Fibroblast of mammary gland (primary cell): ENCODE results near the gene PLXDC2.

Experiments
- DNase-seq: peaks from one replicate; pipeline ENCODE4 v3.0.0-alpha.2; 2010; ENCODE audit warnings: low read depth
- H3K4me3 ChIP-seq: 2 replicates; pipeline ENCODE4 v1.5.1; 2011; ENCODE audit warnings: low read depth, mild to moderate bottlenecking, low read length, moderate library complexity; ENCODE audit not compliant: control insufficient read depth
- TF ChIP-seq, protein P1 (sequence below): conservative IDR thresholded peaks from 2 replicates; pipeline ENCODE4 v1.5.1; 2011; ENCODE audit warnings: low read depth, low read length, inconsistent platforms; ENCODE audit not compliant: control insufficient read depth, insufficient read depth

PLXDC2 gene

DNA sequence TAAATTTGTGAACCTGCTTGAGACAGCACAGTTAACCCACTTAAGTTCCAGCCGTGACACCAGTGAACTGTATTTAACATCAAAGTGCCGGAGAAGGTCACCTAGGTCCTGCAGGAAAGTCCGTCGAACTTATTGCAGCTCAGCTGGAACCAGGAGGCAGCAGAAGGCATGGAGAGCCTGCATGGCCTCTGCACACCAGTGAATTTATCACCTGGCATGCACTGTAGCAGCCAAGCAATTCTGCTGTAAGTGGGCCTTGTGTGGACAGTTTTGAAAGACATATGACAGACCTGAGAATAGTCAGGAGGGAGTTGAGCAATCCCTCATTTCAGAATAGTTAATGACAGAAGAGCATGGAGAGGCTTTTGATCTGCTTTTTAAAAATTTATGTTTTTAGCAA lies 108.8 kb downstream of the PLXDC2 start:
- TF ChIP-seq, protein P1, sequence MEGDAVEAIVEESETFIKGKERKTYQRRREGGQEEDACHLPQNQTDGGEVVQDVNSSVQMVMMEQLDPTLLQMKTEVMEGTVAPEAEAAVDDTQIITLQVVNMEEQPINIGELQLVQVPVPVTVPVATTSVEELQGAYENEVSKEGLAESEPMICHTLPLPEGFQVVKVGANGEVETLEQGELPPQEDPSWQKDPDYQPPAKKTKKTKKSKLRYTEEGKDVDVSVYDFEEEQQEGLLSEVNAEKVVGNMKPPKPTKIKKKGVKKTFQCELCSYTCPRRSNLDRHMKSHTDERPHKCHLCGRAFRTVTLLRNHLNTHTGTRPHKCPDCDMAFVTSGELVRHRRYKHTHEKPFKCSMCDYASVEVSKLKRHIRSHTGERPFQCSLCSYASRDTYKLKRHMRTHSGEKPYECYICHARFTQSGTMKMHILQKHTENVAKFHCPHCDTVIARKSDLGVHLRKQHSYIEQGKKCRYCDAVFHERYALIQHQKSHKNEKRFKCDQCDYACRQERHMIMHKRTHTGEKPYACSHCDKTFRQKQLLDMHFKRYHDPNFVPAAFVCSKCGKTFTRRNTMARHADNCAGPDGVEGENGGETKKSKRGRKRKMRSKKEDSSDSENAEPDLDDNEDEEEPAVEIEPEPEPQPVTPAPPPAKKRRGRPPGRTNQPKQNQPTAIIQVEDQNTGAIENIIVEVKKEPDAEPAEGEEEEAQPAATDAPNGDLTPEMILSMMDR: no peak
- DNase-seq: no peak
- no peak overlapping the region for H3K4me3 ChIP-seq

DNA sequence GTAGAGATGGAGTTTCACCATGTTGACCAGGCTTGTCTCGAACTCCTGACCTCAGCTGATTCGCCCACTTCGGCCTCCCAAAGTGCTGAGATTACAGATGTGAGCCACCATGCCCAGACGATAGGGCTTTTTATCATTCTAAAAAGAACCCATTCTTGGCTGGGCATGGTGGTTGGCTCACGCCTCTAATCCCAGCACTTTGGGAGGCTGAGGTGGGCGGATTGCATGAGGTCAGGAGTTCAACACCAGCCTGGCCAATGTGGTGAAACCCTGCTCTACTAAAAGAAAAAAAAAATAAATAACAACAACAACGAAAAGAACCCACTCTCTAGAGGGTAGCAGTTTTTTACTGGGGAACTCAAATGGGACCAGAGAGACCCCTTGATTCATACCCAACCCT lies 112.7 kb downstream of the PLXDC2 start:
- no peak for DNase-seq
- TF ChIP-seq, protein P1: no peak
- no peak overlapping the region for H3K4me3 ChIP-seq

DNA sequence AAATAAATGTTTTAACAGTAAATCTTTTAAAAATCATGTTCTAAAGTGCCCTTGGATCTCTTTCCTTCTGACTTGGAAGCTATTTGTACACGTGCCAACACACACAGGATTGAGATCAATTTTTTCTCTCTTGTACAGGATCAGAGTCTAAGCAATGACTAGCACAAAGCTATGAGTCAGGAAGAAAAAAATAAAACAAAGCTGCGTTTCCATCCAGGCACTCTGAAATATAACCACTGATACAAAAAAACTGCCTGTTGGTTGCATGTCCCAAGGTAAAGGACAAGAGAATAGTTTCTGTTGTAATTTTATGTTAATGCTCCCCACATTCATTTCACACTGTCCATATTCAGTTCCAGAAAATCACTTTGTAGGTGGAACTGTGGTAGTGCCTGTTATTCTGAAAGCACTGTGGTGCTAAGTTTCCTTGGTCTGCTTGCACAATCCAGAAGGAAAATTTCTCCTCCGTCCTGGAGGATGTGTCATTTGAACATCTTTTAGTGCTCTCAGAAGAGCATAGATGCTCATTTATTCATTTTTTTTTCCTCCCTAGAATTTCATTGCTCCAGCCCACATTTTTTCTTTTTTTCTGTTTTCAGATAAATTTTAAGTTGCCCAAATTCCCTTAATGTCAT lies 113.4 kb downstream of the PLXDC2 start:
- DNase-seq: peak; percentile 90
- H3K4me3 ChIP-seq: no peak overlapping the region
- TF ChIP-seq, protein P1: no peak

DNA sequence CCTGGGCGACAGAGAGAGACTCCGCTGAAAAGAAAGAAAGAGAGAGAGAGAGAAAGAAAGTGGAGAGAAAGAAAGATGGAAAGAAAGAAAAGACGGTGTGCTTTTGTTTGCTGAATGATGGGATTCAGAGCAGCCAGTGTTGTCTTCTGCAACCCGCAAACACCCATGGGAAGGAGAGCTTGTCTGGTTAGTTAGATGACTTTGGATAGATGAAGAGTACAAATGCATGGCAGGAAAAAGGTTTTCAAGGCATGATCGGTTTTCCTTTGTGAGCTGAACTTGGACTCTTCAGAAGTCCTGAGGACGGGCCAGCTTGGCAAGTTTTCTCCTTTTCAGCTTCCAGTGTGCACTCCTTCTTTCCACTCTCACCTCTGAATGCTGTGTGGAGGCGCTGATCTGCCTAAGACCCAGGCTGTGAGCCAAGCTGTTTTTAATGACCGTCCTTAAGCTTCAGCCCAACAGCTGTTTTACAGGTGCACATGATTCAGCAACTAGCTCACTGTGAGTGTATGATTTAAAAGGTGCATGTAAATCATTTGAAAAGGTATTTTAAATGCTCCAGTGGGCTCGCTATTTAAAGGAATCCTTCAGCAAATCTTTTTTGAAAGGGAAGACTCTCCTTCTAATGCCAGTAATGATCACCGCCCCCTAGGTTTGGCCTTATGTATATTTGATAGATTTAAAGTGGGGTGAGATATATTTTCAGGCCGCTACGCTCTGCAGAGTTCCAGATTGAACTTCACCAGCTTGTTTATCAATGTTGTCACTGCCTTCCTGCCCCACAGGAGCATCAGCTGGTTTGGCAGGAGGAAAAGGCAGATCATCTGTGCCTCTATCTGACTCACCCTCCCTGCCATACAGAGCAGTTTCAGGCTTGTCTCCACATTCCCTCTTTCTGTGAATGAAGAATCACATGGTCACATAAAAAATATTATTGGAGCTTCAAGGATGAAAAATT lies 115.0 kb downstream of the PLXDC2 start:
- H3K4me3 ChIP-seq: no peak overlapping the region
- DNase-seq: peak; percentile 78
- TF ChIP-seq, protein P1: no peak

- peak; percentile 37 for DNase-seq
- TF ChIP-seq, protein P1: no peak
- no peak overlapping the region for H3K4me3 ChIP-seq
Observed at GRCh38 chr10:19931894-19932590, 115.8 kb downstream of the PLXDC2 start.

DNA sequence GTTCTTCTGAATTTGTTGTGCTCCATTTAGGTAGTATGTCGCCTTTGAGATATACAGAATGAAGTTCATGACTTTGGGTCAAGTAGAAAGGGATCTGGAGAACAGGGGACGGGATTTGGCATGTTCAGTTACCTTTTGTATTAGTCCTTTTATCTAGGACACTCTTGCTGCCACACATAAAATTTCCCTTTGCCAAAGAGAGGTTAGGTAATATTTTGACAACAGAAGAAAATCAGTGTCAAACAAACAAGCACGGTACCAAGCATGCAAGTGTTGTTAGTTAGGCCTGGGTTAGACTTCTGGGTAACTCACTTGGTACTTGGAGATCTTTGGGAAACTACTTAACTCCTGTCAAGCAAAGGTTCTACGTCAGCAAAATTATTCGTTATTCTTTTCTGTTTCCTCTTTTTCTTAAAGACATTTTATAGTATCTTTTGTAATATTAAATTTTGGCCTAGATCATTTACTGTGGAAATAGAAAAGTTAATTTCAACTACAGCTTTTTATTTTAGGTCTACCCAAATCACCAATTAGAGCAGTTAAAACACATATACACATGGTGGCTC lies 116.7 kb downstream of the PLXDC2 start:
- TF ChIP-seq, protein P1: no peak
- no peak for DNase-seq
- H3K4me3 ChIP-seq: no peak overlapping the region
